Kidney epithelial cell (primary cell): Measurements from ENCODE around the gene NEK1. TPM values are rescaled to one million over a fixed set of nuclear protein-coding genes. Genes with fewer than 3 reads are reported as not detected.
"Not testable (repeated sequence)": the region's sequence is repeated elsewhere in the genome, so short reads cannot be mapped to it uniquely, and the experiment has no call there.

ENCODE experiments used
- DNase-seq: peaks from one replicate; pipeline ENCODE4 v3.0.0-alpha.2; 2010; ENCODE audit warnings: low read depth
- H3K27me3 ChIP-seq: 2 replicates; pipeline ENCODE4 v1.6.0; 2011; ENCODE audit warnings: low read length; ENCODE audit not compliant: control insufficient read depth, insufficient read depth
- H3K36me3 ChIP-seq: 2 replicates; pipeline ENCODE4 v1.5.1; 2011; ENCODE audit warnings: low read length; ENCODE audit not compliant: control insufficient read depth, insufficient read depth
- H3K4me3 ChIP-seq: 2 replicates; pipeline ENCODE4 v1.5.1; 2011; ENCODE audit warnings: low read depth, mild to moderate bottlenecking, control low read depth, low read length
- total RNA-seq: library from RNA; depleted of rRNA; stranded (reverse); fragments of >200 nt; gene quantifications from 2 replicates; pipeline ENCODE4 v1.2.3, GENCODE V29; 2015
- TF ChIP-seq, protein P1 (sequence below): IDR thresholded peaks from 2 replicates; pipeline ENCODE4 v1.5.1; 2011; ENCODE audit warnings: mild to moderate bottlenecking, moderate library complexity, low read length, control low read depth, inconsistent platforms; ENCODE audit not compliant: insufficient read depth, poor library complexity, severe bottlenecking

The NEK1 gene
- total RNA-seq, 1 donor from 2014 or later, result 13.2 TPM

DNA sequence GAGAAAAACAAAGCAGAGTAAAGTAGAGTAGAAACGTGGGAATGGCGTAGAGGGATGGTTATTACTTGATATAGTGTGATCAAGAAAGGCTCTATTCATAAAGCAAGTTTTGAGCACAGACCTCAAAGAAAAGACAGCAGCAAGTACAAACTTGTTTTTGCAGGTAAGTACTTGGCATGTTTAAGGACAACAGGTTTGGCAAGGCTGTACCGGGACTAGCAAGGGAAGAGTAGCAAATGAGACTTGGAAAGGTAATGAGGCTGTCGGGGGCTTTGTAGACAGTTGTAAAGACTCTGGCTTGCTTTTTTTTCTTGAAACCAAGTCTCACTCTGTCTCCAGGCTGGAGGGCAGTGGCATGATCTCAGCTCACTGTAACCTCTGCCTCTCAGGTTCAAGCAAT, 40.9 kb downstream of the NEK1 start:
- DNase-seq, result no peak
- TF ChIP-seq, protein P1, sequence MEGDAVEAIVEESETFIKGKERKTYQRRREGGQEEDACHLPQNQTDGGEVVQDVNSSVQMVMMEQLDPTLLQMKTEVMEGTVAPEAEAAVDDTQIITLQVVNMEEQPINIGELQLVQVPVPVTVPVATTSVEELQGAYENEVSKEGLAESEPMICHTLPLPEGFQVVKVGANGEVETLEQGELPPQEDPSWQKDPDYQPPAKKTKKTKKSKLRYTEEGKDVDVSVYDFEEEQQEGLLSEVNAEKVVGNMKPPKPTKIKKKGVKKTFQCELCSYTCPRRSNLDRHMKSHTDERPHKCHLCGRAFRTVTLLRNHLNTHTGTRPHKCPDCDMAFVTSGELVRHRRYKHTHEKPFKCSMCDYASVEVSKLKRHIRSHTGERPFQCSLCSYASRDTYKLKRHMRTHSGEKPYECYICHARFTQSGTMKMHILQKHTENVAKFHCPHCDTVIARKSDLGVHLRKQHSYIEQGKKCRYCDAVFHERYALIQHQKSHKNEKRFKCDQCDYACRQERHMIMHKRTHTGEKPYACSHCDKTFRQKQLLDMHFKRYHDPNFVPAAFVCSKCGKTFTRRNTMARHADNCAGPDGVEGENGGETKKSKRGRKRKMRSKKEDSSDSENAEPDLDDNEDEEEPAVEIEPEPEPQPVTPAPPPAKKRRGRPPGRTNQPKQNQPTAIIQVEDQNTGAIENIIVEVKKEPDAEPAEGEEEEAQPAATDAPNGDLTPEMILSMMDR, result no peak
- Histone ChIP-seq H3K27me3 (no peaks in the 10 kb centered on the region), H3K4me3 (no peak overlapping the region), H3K36me3 (no peaks in the 10 kb centered on the region)

DNA sequence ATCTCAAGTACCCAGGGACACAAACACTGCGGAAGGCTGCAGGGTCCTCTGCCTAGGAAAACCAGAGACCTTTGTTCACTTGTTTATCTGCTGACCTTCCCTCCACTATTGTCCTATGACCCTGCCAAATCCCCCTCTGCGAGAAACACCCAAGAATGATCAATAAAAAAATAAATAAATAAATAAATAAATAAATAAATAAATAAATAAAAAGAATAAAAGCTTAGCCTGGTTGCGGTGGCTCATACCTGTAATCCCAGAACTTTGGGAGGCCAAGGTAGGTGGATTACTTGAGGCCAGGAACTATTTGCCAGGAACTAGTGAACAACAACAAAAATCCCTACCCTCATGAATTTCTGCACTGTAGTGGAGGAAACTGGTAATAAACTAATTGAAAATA, 41.4 kb downstream of the NEK1 start:
- not testable (repeated sequence) for H3K4me3 ChIP-seq, H3K36me3 ChIP-seq, H3K27me3 ChIP-seq, DNase-seq

DNA sequence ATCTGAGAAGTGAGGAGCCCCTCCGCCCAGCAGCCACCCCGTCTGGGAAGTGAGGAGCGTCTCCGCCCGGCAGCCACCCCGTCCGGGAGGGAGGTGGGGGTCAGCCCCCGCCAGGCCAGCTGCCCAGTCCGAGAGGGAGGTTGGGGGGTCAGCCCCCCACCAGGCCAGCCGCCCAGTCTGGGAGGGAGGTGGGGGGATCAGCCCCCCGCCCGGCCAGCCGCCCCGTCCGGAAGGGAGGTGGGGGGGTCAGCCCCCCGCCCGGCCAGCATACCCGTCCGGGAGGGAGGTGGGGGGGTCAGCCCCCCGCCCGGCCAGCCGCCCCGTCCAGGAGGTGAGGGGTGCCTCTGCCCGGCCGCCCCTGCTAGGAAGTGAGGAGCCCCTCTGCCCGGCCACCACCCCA, 42.1 kb downstream of the NEK1 start:
- DNase-seq, H3K36me3 ChIP-seq, H3K4me3 ChIP-seq, H3K27me3 ChIP-seq: not testable (repeated sequence)

DNA sequence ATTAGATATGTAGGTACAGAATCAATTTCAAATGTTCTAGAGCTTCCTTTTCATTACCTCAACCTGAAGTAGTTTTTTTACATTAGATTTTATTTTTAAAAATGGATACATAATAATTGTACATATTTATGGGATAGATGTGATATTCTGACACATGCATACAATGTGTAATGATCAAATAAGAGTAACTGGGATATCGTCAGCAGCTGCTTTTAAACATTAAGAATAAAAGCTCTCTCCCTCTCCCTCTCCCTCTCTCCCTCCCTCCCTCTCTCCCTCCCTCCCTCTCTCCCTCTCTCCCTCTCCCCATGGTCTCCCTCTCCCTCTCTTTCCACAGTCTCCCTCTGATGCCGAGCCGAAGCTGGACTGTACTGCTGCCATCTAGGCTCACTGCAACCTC, 43.2 kb downstream of the NEK1 start:
- not testable (repeated sequence) for H3K4me3 ChIP-seq, DNase-seq, H3K36me3 ChIP-seq, H3K27me3 ChIP-seq

DNA sequence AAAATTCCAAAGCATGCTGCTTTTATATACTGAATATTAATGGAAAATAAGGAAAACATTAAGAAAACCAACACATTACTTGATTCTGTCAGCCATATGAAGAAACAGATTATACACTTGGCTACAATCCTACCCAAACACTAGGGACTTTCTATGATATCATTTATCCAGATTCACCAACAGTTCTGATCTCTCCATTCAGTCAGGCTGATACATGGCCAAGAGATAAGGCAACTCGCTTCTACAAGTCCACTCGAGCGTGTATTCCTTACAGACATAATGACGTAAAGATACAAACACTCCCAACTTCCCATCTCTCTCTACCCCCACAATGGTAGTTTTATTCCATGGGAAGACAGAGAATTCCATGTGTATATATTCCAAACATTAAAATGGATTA, 44.5 kb downstream of the NEK1 start:
- H3K36me3 ChIP-seq, result no peaks in the 10 kb centered on the region
- TF ChIP-seq, protein P1, result no peak
- H3K27me3 ChIP-seq, result no peaks in the 10 kb centered on the region
- no peak overlapping the region for H3K4me3 ChIP-seq
- no peak for DNase-seq

DNA sequence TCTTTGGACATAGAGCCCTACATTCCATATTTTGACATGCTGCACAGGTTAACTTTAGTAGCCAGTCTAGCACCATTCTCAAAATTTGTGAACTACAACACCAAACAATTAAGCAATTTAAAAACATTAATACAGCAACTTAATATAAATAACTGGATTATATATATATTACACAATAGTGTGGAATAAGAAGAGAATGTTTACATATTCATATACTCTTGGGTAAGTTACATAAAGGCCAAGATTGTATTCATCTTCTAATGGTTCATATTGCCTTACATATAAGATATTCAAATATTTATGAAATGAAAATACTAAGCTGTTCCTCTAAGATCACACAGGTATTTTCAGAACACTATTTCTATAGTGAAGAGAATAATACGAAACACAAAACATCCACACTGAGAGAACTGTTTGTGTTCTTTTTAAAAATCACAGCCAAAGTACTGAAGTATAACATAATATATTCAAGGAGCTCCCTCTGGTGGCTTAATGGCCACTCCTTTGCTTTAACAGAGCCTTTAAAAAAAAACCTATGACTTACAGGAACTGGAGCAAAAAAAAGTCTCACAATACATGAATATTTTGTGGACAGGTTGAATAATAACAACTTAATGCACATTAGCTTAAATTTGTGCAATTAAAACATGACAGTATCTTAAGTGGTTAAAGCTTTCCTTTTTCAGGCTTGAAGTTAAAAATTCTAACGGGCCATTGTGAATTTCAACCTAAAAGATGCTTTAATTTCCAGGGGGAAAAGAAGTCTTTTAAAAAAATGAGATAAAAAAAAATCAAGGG, 46.2 kb downstream of the NEK1 start:
- no peaks in the 10 kb centered on the region for H3K27me3 ChIP-seq
- DNase-seq, result peak; percentile 12
- no peaks in the 10 kb centered on the region for H3K36me3 ChIP-seq
- no peak overlapping the region for H3K4me3 ChIP-seq
- TF ChIP-seq, protein P1, result peak; percentile 70

DNA sequence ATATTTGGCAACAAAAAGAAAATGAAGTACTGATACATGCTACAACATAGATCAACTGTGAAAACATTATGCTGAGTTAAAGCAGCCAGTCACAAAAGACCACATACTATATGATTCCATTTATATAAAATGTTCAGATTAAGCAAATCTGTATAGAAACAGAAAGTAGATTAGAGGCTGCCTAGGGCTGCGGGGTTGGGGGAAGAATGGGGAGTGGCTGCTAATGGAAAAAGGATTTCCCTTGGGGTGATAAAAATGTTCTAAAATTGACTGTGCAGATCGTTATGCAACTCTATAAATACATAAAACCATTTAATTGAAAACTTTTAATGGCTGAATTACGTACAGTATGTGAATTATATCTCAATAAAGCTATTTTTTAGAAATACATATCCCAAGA, 46.8 kb downstream of the NEK1 start:
- no peak for DNase-seq
- Histone ChIP-seq H3K27me3 (no peaks in the 10 kb centered on the region), H3K36me3 (no peaks in the 10 kb centered on the region), H3K4me3 (no peak overlapping the region)
- TF ChIP-seq, protein P1, result no peak
